Fibroblast of mammary gland (primary cell): ENCODE measurements around the gene CD47.

Experiments
- DNase-seq: peaks from one replicate; pipeline ENCODE4 v3.0.0-alpha.2; 2010; ENCODE audit warnings: low read depth
- H3K4me3 ChIP-seq: 2 replicates; pipeline ENCODE4 v1.5.1; 2011; ENCODE audit warnings: low read depth, mild to moderate bottlenecking, low read length, moderate library complexity; ENCODE audit not compliant: control insufficient read depth
- TF ChIP-seq, protein P1 (sequence below): conservative IDR thresholded peaks from 2 replicates; pipeline ENCODE4 v1.5.1; 2011; ENCODE audit warnings: low read depth, low read length, inconsistent platforms; ENCODE audit not compliant: control insufficient read depth, insufficient read depth

CD47 gene

DNA sequence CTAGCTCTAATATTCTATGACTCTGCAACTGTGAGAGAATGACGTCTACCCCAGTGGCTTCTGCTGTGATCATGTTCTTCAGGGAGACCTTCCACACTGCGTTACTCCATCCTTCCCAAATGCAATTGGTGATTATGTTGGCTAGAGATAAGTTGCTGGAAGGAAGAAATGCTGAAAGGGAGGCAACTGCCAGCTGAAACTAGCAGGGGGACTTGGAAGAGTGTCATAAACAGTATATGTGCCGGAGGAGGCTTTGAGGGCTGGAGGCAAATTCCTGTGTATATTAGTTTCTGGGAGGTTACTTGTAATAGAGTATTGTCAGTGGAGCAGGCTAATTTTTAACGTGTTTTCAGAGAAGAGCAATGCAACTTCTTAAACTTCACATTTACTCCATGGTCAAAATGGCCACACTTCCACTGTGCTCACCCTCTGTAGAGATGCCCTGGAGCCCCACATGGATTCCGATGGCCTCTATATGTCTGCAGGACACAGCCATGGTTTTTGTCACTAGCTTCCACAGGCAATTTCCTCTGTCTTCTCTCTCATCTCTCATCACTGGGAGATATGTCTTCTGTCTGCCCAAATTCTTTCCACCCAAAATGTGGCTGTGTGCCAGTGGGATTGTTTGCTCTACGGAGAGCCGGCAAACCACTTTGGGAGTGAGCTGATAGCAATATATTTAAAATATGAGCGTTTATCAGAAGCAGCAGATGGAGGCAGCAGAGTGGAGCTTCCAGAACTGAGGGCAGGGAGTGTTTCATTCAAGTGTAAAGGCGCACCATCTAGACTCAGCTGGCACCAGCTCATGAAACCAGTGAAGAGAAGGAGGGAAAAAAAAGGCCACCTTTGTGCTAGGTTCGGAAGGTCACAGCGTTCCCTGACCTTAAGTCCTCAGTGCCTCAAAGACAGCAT lies 13.3 kb upstream of the CD47 start:
- DNase-seq = no peak
- TF ChIP-seq, protein P1, sequence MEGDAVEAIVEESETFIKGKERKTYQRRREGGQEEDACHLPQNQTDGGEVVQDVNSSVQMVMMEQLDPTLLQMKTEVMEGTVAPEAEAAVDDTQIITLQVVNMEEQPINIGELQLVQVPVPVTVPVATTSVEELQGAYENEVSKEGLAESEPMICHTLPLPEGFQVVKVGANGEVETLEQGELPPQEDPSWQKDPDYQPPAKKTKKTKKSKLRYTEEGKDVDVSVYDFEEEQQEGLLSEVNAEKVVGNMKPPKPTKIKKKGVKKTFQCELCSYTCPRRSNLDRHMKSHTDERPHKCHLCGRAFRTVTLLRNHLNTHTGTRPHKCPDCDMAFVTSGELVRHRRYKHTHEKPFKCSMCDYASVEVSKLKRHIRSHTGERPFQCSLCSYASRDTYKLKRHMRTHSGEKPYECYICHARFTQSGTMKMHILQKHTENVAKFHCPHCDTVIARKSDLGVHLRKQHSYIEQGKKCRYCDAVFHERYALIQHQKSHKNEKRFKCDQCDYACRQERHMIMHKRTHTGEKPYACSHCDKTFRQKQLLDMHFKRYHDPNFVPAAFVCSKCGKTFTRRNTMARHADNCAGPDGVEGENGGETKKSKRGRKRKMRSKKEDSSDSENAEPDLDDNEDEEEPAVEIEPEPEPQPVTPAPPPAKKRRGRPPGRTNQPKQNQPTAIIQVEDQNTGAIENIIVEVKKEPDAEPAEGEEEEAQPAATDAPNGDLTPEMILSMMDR = no peak
- H3K4me3 ChIP-seq = no peak overlapping the region

DNA sequence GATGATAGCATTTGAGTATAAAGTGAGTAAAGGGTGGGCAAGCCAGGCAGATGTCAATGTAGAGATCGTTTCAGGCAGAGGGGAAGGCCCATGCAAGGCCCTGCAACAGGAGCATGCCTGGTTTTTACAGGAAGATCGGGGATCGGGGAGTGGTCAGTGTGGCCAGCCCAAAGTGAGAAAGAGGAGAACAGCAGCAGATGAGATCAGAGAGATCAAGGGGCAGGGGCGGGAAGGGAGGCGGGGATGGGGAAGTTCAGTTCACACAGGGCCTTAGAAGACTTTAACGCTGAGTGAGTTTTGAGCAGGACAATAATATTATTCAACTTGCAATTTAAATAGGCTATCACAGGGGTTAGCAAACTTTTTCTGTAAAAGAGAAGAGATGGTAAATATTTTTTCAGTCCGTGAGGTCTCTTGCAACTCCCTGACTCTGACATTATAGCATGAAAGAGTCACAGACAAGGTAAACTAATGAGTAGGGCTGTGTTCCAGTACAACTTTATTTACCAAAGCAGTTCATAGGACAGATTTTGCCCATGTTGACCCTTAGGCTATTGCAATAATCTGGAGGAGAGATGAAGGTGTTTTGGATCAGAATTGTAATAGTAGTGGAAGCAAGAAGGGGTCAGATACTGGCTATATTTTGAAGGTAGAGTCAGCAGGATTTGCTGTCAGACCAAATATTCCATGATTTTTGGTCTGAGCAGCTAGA lies 12.4 kb upstream of the CD47 start:
- DNase-seq = no peak
- H3K4me3 ChIP-seq = no peak overlapping the region
- TF ChIP-seq, protein P1 = no peak

DNA sequence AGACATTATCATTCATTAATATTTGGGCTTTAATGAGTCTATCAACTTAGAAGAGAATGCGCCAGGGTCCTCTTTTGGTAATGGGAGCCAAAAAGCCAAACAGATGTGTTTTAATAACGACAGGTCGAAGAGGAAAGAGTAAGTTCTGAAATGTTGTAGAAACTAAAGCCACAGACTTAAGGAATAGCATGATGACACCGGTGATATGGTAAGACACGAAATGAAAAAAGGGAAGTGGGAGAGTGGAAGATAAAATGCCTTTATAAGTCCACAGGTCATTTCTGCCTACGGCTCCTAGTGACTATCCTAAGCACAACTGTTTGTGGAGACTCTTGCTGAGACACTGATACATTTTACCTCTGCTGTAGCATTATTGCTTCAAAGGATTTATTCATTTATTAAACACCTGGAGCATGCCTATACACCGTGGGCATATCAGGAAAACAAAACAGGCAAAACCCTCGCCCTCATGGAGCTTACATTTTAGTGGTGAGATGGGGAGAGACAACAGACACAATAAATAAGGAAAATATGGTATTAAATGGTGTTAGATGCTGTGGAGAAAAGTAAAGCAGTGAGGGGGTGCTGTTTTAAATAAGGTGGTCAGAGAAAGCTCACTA lies 11.7 kb upstream of the CD47 start:
- no peak for DNase-seq
- TF ChIP-seq, protein P1 = no peak
- H3K4me3 ChIP-seq = no peak overlapping the region

DNA sequence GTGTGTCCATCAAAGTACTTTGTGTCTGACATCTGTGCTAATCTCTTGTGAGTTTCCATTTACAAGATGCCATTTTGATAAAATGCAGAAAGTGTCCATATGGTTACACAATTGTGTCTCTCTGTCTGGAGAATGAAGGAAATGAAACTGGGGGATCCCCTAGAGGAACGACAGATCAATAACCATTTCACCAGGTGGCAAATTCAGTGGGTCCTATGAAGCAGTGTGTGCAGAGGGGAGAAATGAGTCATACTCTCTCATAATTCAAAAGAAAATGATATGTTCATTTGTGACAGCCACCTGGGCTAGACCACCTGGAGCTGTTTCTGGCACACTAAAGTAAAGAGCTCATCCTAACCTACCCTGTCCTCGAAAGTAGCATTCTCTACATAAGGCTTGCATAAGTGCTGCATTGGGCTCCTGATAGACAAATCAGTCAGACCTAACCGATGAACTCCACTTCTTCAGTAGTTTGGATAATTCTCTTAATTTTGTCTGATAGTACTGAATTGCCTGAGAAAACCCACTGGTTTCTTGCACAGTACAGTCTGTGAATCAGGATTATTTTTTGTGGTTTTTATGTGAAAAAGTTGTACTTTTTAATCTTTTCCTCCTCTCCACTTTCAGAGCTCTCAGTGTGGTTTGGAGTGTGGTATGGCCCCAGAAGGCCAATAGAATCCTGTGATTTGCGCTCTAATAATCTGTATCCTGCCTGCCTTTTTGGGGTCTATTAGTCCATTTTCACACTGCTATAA lies 10.3 kb upstream of the CD47 start:
- no peak for DNase-seq
- TF ChIP-seq, protein P1 = no peak
- no peak overlapping the region for H3K4me3 ChIP-seq

DNA sequence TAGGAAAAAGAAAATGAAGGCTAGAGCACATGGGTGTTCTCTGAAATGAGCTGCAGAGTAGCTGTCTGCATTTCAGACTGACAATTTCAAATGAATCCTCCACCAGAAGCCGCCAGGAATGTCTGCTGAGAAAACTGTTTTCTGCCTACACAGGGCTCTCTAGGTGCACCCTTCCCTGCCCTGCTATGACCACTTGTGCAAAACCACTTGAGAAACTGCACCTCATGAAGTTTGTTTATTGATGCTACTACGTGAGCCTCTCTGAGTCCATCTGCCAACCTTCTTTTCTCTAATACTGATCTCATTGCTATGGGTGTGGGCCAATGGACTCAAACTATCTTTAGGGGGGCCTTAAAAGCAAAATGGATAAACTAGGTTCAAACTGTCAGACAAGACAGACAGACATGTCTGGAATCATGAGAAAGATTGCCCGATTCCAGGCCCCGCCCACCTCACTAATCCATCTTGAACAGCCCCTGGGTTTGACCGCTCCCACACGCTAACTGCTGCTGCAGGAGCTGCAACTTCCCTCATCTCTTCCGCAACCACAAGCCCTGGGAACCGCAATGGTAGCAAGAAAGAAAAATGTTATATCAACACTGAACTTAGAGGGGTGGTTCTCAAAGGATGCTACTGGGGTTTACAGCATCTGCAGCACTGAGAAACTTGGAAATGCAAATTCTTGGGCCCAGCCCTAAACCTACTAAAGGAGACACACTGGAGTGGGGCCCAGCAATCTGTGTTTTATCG lies 9.0 kb upstream of the CD47 start:
- no peak for DNase-seq
- TF ChIP-seq, protein P1 = no peak
- H3K4me3 ChIP-seq = no peak overlapping the region
